Stimulated activated CD8-positive, alpha-beta memory T cell treated with anti-CD3 and anti-CD28 coated beads, Interleukin-4, amount 100 ng/mL, for 1 hour (primary cell): ENCODE measurements around the gene PSMA6.
"Not testable (repeated sequence)": the region's sequence is repeated elsewhere in the genome, so short reads cannot be mapped to it uniquely, and the experiment has no call there.

ENCODE experiments used
- DNase-seq, 2 donors: peaks; one replicate each; pipeline ENCODE4 v3.0.0-alpha.2; 2020; ENCODE audit warnings: low read depth in 2 of 2, low spot score in 1 of 2

The PSMA6 gene

GRCh38 chr14:35292051-35292769 lies at the start of gene PSMA6:
Gene PSMA6, plus strand, starts transcription at chr14:35292382. Its CDS starts 95 bp downstream, at chr14:35292477.
- DNase-seq, result peak; percentile 93 to 98

DNA sequence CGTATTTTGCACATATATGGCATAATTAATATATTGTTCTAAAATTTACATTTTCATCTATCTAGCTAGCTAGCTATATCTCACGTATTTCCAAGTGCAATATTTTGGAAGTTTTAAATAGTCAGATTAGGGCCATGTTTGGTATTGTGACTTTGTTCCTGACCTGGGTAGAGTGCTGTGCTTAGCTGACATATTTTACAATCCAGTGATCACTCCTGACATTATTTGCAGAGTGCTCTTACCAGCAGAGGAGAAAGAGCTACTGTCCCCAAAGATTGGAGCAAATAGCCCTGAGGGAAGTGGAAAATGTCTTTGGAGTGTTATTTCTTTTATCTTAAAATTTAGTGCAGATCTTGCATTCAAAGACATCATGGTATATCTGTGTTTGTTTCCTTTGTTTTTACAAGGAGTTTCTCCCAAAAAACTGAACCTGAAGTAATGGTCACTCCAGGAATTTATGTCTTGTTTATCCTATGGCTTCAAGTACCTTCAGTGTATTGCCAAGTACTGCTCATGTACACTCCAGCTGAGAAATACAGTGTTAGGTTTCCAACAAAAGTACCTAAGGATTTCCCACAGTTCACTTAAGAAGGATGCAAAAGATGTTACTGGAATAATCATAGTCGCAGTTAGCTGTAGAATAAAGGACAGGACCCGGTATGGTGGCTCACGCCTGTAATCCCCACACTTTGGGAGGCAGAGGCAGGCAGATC lies 49.4 kb upstream of the PSMA6 start:
- DNase-seq, result no peak

- DNase-seq, result no peak
Observed at GRCh38 chr14:35243956-35244355, 48.2 kb upstream of the PSMA6 start.

- no peak for DNase-seq
Observed at GRCh38 chr14:35244542-35244941, 47.6 kb upstream of the PSMA6 start.

- DNase-seq, result no peak
Observed at GRCh38 chr14:35245051-35245450, 47.1 kb upstream of the PSMA6 start.

DNA sequence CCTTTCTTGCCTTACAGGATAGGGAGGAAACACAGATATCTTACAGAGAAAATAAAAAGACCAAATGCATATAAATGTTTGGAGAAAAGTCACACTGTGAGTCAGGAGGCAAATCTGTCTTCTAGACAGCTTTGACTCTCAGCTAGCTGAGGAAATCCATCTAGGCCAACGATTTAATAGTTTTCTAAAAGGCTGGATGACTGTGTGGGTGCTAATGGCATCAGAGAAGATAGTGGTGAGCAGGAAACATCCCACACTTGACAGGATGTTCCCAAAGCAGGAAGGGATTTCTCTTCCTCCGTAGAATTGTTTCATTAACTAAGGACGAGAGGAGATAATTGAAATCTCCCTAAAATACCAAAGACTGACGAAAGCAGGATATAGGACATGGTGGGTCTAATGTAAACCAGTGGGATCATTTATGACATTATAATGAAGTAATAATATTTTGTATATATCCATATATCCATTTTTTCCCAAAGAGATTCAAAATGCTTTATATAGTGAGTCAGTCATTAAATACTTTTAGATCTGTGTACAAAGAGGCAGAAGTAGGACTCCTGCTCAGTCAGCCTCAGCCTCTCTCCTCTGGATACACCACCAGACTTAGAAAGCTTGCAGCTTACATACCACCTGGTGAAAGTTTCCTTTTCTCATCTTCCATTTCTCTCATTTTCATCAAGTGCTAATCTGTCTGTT lies 44.3 kb upstream of the PSMA6 start:
- no peak for DNase-seq

- no peak for DNase-seq
Observed at GRCh38 chr14:35248476-35248788, 43.8 kb upstream of the PSMA6 start.

GRCh38 chr14:35250319-35250718 lies 41.9 kb upstream of the PSMA6 start:
- DNase-seq, result no peak

DNA sequence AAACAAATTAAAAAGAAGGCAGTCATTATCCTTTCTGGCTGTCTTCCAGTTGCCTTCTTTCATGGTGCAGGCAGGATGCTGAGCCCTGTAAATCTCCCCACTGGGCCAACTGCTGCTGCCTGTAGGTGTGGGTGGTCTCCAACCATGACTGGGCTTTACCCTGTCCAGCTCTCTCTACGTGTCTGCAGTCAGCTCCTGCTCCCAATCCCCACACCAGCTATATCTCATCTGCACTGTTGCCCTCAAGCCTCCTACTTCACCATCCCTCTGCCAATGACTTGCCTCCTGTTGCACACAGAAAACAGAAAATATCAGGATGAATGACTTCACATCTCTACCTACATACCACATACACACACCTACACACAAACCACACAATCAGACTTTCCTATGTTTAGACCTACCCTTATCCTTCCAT lies 39.7 kb upstream of the PSMA6 start:
- DNase-seq, result no peak

- not testable (repeated sequence) for DNase-seq
Observed at GRCh38 chr14:35253056-35253455, 39.1 kb upstream of the PSMA6 start.

DNA sequence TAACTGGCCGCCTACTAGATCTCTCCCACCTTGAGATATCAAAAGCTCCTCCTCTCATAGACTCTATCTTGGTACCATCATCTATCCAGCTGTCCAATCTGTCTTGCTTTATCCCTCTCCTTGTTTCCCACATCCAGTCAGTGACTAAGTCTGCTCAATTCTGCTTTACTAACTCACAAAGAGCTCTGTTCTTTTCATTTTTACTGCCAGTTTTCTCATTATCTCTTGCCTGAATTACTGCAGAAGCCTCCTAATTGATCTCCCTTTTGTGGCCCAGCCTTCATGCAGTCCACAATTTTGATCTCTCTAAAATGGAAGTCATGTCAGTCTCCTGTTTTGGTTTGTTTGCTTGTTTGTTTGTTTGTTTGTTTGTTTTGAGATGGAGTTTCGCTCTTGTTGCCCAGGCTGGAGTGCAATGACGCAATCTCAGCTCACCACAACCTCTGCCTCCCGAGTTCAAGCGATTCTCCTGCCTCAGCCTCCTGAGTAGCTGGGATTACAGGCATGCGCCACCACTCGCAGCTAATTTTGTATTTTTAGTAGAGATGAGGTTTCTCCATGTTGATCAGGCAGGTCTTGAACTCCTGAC lies 38.1 kb upstream of the PSMA6 start:
- DNase-seq, result not testable (repeated sequence)

GRCh38 chr14:35254736-35255135 lies 37.4 kb upstream of the PSMA6 start:
- DNase-seq, result no peak

GRCh38 chr14:35255711-35256110 lies 36.5 kb upstream of the PSMA6 start:
- DNase-seq, result no peak

GRCh38 chr14:35257809-35258208 lies 34.4 kb upstream of the PSMA6 start:
- DNase-seq, result no peak

- DNase-seq, result no peak
Observed at GRCh38 chr14:35258420-35258819, 33.8 kb upstream of the PSMA6 start.

DNA sequence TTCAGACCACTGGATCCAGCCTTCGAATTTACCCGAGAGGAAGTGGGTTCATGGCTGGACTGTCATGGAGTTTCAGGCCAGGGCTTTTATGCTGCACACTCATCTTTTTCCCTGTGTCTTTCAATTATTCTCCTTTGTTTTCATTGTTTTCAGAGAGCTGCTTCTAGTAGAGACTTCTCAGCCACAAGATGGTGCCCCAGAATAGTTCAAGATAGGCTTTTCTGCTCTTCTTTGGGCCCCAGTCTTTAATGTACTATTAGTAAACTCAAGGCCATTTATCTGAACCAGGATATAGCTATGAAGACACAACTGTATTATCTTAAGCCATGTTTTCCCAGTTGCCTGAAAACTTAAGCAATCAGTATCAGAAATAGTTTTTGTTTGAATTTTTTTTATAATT lies 30.4 kb upstream of the PSMA6 start:
- DNase-seq, result no peak

DNA sequence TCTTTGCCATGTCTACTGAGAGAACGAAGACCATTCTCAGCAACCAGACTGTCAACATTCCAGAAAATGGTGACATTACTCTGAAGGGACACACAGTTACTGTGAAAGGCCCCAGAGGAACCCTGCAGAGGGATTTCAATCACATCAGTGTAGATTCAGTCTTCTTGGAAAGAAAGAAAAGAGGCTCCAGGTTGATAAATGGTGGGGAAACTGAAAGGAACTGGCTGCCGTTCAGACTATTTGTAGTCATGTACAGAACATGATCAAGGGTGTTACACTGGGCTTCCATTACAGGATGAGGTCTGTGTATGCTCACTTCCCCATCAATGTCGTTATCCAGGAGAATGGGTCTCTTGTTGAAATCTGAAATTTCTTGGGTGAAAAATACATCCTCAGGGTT lies 29.7 kb upstream of the PSMA6 start:
- no peak for DNase-seq

DNA sequence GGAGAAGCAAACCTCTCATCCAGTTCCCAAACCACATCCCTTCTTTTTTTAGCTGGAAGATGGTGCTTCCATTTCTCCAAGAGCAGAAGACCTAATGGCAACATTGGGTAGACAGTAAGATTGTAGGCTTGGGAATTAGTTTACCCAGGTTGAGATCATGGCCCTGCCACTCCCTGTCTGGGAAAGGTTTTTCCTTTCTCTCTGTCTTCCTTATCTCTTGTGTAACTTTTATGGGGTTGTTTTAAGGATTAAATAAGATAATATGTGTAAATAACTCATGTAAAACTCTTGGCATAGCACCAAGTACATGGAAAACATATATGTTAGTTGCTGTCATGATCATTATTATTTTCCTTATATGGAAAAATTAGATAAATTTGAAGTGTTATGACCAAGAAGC lies 23.2 kb upstream of the PSMA6 start:
- no peak for DNase-seq

- no peak for DNase-seq
Observed at GRCh38 chr14:35274805-35275204, 17.4 kb upstream of the PSMA6 start.

DNA sequence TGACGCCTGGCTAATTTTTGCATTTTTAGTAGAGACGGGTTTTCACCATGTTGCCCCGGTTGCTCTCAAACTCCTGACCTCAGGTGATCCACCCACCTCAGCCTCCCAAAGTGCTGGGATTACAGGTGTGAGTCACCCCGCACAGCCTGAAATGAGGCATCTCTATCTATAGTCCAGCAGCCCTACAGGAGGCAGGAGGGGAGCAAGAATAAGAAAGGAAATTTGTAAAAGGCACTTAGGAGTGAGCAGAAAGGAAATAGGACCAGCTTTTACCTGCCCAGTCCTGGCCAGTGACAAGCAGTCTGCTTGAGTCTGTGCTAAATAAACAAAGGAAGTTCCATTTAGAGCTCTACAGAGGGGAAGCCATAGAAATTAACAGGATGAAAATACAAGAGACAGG lies 15.0 kb upstream of the PSMA6 start:
- DNase-seq, result no peak

DNA sequence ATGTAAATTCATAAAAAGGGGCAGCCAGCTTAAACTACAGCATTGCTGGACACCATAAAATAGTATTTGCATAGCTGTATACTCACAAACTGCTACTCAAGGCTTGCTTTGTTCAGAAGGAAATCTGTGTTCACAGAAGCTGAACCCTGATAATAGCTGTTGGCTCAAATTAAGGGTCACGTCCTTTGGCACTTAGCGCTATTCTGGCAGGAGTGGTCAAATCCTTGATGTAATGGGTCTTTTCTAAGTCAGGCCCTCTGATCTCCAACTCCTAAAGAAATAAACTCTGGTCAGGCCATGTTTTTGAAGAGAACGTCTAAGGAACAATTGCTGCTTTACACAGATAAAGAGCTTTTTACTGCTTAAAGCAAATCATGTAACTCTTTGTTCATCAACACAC lies 12.8 kb upstream of the PSMA6 start:
- no peak for DNase-seq

DNA sequence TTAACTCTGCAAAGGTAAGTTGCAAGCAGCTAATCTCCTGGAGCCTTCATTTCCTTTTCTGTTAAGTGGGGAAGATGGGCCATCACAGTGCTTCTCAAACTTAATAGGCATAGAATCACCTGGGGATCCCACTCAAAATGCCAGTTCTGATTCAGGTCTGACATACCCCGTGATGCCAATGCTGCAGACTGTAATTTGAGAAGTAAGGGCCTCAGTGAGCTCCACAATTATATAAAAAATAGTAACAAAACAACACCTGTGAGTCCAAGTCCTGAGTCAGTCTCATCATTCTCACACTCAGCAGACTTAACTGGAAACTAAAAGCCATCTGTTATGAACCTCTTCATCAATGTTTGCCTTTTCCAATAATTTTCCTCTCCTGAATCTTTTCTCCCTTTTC lies 10.8 kb upstream of the PSMA6 start:
- DNase-seq, result no peak
